Measurements from ENCODE around the gene COL11A2. TPM values are rescaled to one million over a fixed set of nuclear protein-coding genes. Genes with fewer than 3 reads are reported as not detected.

COL11A2 gene
- total and polyA plus RNA-seq, 2 of the 13 experiments (the other 11 are each of a cell fraction or from before 2014, with no cell fraction given) = 0.55 TPM

- TF ChIP-seq, protein P1, sequence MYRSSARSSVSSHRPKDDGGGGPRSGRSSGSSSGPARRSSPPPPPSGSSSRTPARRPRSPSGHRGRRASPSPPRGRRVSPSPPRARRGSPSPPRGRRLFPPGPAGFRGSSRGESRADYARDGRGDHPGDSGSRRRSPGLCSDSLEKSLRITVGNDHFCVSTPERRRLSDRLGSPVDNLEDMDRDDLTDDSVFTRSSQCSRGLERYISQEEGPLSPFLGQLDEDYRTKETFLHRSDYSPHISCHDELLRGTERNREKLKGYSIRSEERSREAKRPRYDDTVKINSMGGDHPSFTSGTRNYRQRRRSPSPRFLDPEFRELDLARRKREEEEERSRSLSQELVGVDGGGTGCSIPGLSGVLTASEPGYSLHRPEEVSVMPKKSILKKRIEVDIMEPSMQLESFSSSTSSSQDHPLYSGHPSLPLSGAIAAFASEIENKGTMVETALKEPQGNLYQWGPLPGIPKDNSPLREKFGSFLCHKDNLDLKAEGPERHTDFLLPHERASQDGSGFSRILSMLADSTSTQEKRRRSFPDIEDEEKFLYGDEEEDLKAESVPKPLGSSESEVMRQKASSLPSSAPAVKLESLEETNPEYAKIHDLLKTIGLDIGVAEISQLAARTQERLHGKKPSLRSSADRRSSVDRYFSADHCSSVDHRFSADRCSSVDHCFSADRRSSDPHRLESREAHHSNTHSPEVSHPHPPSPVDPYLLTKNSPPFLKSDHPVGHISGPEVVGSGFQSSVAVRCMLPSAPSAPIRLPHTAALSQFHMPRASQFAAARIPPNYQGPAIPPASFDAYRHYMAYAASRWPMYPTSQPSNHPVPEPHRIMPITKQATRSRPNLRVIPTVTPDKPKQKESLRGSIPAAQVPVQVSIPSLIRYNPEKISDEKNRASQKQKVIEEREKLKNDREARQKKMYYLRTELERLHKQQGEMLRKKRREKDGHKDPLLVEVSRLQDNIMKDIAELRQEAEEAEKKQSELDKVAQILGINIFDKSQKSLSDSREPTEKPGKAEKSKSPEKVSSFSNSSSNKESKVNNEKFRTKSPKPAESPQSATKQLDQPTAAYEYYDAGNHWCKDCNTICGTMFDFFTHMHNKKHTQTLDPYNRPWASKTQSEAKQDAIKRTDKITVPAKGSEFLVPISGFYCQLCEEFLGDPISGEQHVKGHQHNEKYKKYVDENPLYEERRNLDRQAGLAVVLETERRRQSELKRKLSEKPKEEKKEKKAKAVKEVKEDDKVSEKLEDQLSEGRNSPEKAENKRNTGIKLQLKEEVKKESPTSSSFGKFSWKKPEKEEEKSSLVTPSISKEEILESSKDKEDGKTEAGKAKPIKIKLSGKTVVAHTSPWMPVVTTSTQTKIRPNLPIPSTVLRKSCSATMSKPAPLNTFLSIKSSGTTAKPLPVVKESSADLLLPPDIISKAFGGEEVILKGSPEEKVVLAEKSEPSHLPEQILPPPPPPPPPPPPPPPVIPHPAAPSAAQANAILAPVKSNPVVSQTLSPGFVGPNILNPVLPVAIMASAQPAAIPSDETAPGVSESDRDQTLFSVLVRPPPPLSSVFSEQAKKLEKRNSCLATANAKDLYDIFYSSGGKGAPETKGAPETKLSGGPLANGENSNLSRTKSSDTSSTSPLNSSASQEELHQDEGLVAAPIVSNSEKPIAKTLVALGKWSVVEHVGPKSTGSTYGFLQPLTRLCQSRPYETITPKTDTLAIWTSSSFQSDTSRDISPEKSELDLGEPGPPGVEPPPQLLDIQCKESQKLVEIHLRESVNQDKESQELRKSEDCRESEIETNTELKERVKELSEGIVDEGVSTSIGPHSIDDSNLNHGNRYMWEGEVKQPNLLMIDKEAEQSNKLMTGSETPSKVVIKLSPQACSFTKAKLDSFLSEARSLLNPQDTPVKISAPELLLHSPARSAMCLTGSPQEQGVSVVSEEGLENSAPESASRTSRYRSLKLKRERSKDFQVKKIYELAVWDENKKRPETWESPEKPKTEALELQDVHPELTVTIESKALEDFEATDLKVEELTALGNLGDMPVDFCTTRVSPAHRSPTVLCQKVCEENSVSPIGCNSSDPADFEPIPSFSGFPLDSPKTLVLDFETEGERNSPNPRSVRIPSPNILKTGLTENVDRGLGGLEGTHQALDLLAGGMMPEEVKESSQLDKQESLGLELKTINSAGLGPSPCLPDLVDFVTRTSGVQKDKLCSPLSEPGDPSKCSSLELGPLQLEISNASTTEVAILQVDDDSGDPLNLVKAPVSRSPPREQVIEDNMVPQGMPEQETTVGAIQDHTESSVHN (CRISPR knock-in tag; IDR thresholded peaks at IDR 0.05) = 0 out of 2 replicates have a peak, but pooled peaks have one; percentile 41
- peak; percentile 93 for TF ChIP-seq SNAI1 (CRISPR knock-in tag; IDR thresholded peaks at IDR 0.05; ENCODE audit: borderline replicate concordance)
- TF ChIP-seq POLR2AphosphoS2 (IDR thresholded peaks at IDR 0.05; ENCODE audit: low read depth, low read length) = no peak
- no peak for TF ChIP-seq ZNF207 (IDR thresholded peaks at IDR 0.05; ENCODE audit: borderline replicate concordance)
- no peak for TF ChIP-seq NR3C1 (CRISPR knock-in tag; IDR thresholded peaks at IDR 0.05)
- no peak for TF ChIP-seq NFATC3 (CRISPR knock-in tag; IDR thresholded peaks at IDR 0.05)
- peak; percentile 87; the same call in 1 of the 2 replicates for TF ChIP-seq ZNF83 (CRISPR knock-in tag; IDR thresholded peaks at IDR 0.05; ENCODE audit: borderline replicate concordance)
- TF ChIP-seq ZBTB34 (CRISPR knock-in tag; IDR thresholded peaks at IDR 0.05) = no peak
- TF ChIP-seq, protein P2, sequence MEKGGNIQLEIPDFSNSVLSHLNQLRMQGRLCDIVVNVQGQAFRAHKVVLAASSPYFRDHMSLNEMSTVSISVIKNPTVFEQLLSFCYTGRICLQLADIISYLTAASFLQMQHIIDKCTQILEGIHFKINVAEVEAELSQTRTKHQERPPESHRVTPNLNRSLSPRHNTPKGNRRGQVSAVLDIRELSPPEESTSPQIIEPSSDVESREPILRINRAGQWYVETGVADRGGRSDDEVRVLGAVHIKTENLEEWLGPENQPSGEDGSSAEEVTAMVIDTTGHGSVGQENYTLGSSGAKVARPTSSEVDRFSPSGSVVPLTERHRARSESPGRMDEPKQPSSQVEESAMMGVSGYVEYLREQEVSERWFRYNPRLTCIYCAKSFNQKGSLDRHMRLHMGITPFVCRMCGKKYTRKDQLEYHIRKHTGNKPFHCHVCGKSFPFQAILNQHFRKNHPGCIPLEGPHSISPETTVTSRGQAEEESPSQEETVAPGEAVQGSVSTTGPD (CRISPR knock-in tag; IDR thresholded peaks at IDR 0.05) = 0 out of 2 replicates have a peak, but pooled peaks have one; percentile 57
- no peak for TF ChIP-seq NFRKB (IDR thresholded peaks at IDR 0.05)
- no peak for TF ChIP-seq PRPF4 (IDR thresholded peaks at IDR 0.05; ENCODE audit: low read depth, low read length, poor library complexity, severe bottlenecking)
- peak; percentile 56; the same call in 1 of the 2 replicates for TF ChIP-seq ZNF724P (CRISPR knock-in tag; IDR thresholded peaks at IDR 0.05; ENCODE audit: borderline replicate concordance)
- no peak for TF ChIP-seq PLRG1 (conservative IDR thresholded peaks at IDR 0.05)
- peak; percentile 18; the same call in 1 of the 2 replicates for TF ChIP-seq ZNF468 (CRISPR knock-in tag; IDR thresholded peaks at IDR 0.05)
- 0 out of 2 replicates have a peak, but pooled peaks have one; percentile 23 for TF ChIP-seq ZSCAN29 (CRISPR knock-in tag; conservative IDR thresholded peaks at IDR 0.05)
Measured at GRCh38 chr6:33208091-33208967, 16.1 kb upstream of the COL11A2 start, which contains the start of gene RING1 (continued).
